TTC549 (cell line): Measurements from ENCODE around the gene S100A7.
A peak's percentile ranks its signal among the peaks of the same experiment; 100 is the strongest.

Experiments used
- FAIRE-seq: peaks from 2 replicates; lab custom pipeline; 2012; peaks lifted over from hg19 to GRCh38; lab: Jason Lieb, UNC

The S100A7 gene

DNA sequence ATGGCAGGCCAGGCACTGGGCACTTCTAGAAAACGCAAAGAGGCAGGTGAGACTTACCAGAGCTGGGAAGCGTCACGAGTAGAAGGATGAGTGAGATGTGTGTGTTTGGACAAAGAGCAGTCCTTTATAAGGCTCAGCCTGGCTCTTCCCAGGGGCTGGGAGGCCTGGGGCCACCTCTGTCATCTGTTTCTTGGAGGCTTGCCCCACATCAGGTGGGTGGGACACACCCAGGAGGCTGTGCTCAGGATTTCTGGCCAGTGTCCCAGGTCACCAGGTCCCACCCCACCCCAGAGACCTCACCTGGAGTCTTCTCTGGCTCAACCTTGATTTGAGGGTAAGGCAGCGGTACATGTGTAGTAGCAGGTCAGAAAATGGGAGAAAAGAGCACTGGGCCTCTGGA lies at the start of gene S100A7:
TSS of gene S100A7 (minus strand) at position 101 of the 400 bp plus-strand sequence. CDS start 1,638 bp downstream, outside the sequence.
- no peak for FAIRE-seq

DNA sequence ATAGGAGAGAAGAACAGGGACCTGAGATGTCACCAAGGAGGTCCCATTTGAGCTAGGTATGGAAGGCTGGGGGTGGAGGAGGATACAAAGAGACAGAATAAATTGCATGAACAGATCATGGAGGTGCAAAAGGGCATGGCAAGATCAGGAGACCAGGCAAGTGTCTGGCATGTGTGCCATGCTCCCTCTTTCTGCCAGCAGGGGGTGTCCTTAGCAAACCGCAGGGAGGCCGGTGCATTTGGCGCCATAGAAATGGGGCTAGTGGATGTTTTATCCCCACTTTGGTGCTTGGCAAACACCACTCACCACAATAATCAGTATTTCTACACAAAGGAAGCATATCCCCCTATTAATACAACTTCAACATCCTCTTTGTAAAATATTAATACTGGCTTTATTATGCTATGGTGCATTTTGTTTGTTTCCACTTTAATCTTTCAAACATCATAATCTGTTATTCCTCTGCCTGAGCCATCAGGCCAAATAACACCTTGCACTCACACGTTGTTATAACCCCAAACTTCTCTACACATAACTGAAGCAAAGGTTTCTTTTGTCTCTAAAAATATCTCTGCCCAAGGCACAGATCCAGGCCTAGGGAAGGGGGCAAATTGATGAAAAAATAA lies 49.4 kb upstream of the S100A7 start:
- FAIRE-seq = peak; percentile 69

DNA sequence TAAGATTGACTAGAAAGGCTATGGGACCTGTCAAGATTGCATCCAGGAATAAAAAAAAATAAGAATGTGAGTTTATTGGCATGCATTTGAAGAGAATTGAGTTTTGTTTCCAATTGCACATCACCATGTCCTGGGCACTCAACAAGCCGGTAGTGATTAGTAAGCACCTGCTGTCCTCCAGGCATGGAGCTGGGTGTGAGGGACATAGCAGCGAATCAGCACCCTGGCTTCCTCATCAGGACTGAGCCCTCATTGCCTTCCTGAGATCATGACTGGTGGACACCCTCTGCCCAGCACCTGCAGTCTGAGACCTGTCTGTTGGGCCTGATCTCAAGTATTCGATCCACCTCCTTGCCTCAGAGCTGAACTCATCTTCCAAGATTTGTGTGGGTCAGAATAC lies 48.6 kb upstream of the S100A7 start:
- no peak for FAIRE-seq

DNA sequence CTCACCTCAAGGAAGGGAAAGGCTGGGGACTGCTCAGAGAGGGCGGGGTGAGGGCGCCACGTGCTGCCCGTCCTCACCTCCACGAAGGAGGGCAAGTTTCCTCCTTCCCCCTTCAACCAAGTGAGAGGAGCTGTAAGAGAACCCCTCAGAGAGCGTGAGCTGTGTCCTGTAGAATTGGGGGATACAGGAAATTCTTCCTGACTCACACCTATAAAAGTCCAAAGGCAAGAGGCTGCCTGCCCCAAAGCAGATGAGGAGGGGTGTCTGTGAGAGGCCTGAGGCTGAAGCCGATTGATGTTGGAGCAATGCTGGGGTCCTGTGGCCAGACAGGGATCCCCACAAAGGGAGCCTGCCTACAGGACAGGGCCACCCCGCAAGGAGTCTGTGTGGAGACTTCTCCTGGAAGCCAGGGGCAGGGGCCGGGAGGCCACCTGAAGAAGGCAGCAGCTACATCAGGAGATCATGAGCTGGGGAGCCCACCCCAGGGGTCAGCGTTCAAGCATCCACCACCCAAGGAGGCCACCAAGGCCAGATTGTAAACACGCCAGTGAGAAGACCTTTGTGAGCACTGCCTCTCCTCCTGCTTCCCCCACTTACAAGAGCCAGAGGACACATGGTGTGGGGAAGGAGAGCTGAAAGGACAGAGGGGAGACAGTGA lies 47.6 kb upstream of the S100A7 start:
- FAIRE-seq = no peak

DNA sequence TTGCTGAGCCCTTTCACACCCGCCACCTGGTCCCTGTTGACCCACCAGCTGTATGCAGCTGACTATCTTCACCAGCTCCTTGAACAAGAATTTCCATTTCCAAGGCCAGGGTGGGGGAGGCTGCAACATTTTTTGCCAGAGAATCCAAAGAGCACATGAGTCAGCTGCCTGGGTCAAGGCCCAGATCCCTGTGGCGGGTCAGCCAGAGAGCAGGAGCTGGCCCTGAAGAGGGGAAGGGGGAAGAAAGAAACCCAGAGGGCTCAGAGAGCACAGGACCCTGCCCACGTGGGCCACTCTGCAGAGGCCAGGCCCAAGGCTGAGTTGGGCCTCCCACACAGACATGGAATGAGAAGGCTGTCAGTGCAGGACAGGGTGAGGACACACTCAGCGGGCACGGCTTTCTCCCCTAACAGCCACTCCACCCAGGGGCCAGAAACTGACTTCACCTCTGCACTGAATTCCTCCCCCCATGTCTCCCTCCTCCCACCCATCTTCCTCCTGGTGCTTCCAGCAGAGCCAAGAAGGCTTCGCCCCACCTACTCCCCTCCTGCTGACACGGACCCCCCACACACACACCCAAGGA lies 46.5 kb upstream of the S100A7 start:
- no peak for FAIRE-seq

DNA sequence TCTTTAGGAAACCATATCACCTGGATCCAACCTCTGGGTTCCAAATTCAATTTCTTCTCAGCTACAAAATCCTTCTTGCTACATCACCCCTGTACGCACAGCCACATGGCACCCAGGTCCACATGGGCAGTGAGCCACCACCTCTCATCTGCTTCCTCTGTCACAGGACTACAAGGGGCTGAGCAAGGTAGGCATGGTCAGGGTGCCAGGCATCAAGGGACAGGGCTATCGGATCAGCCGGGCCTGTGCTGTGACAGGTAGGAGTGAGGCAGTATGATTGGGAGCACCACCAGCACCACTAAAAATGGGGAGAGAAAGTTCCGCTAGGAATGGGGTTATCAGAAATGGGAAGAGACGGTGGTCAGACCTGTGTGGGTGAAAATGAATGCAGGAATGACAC lies 45.9 kb upstream of the S100A7 start:
- FAIRE-seq = no peak

DNA sequence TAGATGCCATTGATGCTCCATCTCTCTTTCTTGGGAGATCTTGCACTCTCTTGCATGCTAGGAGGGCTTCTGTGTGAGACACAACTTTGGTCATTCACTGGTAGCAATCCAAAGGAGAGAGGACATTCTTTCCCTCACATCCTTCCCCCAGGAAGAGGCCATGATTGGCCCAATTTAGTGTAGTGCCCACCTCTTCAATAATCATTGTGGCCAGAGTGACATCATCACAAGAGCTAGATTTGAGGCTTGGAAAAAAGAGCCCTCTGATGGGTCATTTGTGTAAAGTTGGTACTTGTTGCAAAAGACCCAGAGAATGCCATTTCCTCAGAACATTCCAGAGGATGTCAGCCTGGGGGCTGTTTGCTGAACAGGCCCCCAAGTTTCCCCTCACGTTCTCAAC lies 45.1 kb upstream of the S100A7 start:
- no peak for FAIRE-seq

DNA sequence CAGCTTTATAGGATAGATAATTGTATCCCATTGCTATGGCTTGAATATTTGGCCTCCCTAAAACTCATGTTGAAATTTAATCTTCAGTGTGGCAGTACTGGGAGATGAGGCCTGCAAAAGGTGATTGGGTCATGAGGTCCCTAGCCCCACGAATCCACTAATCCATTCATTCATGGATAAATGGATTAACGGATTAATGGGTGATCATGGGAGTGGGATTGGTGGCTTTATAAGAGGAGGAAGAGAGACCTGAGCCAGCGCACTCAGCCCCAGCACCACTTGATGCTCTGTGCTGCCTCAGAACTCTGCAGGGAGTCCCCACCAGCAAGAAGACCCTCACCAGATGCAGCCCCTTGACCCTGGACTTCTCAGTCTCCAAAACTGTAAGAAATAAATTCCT lies 43.3 kb upstream of the S100A7 start:
- no peak for FAIRE-seq

DNA sequence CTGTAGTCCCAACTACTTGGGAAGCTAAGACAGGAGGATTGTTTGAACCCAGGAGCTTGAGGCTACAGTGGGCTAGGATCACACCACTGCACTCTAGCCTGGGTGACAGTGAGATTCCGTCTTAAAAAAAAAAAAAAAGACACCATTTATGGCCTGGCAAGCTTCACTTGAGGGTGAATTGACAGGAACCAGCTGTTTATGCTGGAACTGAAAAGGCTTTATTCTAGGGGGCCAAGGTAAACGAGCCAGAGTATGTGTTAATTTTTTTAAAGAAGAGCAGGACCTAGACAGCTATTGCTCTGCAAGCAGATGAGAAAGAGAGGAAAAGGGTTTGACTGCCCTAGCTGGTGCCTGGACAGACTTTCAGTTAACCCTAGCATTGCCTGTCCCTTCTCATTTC lies 38.3 kb upstream of the S100A7 start:
- FAIRE-seq = no peak

DNA sequence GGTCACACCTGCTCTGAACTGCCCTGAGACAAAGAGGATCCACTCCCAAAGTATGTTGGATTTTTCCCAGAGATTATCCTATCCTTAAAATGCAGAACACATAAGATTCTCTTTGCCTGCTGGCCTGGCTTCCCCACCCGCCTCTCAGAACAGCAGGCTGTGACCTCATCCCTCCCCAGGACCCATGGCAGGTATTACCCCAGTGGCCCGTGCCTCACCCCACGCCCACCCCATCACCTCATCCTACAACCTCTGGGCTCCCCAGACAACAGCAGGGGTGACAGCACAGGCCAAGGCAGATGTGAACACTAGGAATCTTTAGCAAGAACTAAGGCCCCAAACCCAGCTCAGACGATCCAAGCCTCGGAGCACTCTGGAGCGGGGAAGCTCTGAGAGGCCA lies 35.1 kb upstream of the S100A7 start:
- FAIRE-seq = no peak

DNA sequence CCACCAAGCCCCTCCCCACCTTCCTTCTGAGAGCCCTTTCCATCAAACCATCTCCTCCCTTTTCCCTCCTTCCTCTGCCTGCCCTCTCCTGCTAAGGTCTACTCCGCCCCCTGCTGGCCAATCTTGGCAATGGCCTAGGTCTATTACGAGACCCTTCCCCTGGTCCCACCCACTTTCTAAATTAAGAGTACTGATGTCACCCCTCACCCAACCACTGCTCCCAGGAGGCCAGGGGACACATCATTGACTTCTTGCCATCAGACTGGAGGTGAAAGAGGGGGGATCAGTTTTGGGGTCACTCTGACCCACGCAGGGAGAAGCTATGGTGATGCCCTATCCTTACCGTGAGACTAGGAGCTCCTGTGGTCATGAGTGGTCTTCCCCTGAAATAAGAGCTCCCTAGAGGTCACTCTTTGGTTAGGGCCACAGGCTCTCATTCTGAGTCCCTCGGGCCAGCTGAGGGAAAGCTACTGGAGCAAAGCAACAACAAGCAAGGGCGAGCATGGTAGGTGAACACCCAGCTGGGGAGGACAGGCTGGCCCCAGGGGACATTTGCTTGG lies 34.6 kb upstream of the S100A7 start:
- FAIRE-seq = peak; percentile 43

DNA sequence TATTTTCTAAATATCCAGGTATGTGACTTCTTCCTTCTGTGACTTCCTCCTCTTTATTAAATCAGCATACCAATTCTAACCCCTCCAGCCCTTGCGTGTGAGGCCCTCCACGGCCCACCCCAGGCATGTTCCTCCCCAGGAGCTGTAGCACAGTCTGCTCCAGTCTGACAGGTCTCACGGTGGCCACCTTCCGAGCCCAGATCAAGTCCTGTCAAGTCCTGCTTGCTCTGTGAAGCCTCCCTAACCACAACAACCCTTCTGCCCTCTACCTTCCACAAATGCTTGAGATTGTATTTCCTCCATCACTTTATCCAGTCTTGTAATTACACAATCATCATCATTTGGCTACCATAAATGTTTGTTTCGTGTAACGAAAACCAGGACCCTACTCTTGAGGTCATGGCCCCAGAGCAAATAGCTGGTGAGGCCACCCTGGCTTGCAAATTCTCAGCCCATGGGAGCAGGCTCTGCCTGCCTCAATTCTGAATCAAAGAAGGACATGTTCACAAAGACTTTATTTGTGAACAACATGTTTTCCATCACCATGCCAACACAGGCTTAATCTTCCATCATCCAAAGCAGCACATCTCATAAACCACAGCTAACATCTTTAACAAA lies 33.0 kb upstream of the S100A7 start:
- FAIRE-seq = no peak

DNA sequence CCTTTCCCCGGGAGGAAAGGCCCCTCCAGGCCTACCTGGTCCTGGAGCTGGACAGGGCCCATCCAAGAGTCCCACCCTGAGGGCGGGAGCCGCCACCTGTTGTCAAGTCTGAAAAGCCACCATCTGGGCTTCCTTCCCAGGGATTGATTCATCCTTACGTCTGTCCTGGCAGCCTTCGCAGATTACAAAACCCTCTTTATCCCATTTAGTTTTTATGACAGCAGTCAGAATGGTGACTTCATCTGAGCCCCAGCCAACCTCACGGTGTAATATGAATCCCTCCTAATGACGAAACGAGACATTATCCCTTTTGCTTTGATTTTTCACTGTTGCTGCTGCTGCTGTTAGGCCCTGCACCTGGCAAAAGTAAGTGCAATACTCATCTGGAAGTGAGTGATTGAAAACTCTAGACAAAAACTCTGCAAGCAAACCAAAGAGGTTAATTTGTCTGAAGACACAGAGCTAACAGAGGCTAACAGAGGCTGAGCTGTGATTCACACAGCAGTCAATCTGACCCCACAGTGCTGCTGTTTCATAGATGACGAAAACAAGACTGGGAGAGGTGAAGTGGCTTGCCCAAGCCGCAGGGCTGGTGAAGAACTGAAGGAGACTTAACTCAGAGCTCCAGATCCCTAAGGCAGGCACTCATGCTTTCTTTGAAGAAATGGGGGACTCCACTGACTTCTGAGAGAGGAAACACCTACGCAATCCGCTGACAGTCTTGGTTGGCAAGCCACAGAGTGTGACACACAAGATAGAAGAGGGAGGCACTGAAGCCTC lies 30.0 kb upstream of the S100A7 start:
- FAIRE-seq = no peak

DNA sequence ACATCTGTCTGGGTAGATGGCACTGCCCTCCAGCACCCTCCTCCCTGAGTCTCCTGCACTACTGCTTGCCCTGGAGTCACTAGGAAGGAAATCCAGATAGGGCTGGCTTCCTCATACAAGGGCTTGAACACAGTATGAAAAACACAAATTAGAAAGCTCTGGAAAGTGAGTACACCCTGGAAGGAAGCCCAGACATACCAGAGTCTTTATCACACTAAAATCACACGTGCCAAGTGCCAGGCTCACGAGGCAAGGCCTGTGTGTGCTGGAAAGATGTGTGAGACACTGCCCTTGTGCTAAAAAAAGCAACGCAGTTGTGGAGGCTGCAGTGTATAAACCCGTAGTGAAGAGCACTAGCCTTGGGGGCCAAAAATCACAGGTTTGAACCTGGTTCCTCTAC lies 28.3 kb upstream of the S100A7 start:
- no peak for FAIRE-seq

DNA sequence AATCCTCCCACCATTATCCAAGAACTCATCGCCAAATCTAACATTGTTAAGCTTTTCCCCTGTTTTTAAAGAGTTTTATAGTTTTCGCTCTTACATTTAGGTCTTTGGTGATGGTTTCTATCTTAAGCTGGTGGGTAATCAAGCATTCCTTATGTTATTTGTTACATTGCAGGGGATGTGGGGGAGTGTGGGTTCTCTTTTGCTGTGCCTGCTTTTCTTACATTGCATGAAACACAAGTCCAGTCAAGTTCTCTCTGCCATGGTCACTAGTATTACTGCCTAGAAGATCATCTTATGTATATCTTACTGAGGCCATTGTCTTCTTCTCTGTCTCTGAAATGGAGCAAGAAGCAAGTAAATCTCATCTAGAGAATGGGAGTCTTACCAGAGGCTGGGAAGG lies 27.3 kb upstream of the S100A7 start:
- no peak for FAIRE-seq

DNA sequence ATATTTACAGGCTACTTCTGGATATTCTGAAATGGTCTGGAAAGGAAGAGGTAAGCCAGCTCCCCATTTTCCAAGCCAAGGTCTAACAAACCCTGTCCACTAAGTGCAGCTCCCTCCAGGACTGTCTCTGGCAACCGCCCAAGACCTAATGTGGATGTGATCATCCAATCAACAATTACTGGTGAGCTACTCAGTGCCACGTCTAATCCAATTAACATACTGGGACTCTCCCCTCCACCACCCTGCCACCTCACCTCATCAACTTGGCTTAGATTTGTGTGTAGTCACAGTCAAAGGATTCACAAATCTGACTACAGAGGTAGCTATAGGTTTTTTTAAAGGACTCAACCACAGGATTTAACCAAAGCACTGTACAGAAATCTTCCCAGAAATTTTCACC lies 25.4 kb upstream of the S100A7 start:
- FAIRE-seq = no peak

DNA sequence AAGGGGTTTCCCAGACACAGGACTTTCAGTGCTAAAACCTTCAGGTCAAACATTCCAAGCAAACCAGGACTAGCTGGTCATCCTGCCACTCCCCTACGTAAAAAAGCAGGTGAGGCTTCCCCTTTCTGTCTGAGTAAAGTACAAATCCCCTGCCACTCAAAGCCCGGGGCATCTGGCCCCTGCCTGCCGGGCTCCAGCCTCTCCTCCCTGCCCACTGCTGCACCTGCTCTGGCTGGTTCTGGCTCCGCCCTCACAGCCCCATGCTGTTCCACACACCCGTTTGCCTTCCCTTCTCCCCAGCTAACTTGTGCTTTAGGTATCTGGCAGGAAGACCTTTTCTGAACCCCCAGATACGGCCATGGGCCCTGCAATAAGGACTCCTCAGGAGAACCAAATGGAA lies 23.3 kb upstream of the S100A7 start:
- FAIRE-seq = no peak

DNA sequence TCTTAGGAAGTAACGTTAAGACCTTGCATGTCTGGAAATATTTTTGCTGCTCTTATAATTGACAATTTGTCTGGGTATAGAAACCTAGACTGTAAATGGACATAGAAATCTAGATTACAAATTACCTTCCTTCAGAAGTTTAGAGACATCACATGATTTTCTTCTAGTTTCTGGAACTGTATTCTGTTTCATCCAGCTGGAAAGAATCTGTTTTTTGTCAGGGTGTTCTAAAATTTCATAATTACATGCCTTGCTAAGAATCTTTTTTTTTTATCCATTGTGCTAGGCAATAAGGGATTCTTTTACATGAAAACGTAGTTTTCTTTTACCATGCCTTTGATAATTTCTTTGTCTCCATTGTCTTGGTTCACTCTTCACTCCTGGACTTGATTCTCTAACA lies 20.7 kb upstream of the S100A7 start:
- peak; percentile 20 for FAIRE-seq

DNA sequence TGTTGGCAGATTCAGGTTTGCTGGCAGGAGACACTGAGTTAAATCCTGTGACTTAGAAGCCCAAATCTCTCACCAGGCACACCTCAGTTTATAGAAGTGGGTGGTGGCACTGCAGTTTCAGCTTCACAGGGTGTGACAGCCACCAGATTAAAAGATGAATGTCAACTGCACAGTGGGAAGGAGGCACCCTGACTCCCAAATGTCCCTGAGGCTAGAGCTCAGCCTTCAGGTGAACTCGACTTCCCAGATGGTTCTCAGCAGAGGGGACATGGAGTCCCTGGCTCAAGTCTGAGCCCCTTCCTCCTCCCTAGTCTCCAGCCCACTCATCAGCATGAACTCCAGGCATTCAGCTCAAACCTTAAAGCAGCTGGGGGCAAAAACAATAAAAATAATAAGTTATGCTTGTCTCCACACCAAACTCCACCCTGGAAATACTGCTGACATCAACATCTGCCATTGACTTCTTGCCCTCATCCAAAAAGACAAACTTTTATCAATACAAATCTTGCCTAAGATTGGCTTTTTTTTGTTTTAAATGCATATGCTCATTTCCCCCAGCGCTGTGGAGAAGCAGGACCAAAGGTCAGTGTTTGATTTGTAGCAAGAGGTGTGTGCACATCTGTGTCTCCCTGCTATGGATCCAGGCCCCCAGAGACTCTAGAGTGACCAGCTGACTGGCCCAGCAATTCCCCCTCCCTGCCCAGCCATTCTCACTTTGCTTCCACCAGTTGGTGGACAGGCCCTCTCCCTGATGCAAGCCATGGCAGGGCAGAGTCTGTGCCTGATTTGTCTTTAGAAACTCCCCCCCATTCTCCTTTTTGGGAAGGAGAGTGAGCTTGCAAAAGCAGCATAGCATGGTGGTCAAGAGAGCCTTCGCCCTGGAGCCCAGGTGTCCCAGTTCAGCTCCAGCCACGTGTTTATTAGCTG lies 18.5 kb upstream of the S100A7 start:
- no peak for FAIRE-seq

DNA sequence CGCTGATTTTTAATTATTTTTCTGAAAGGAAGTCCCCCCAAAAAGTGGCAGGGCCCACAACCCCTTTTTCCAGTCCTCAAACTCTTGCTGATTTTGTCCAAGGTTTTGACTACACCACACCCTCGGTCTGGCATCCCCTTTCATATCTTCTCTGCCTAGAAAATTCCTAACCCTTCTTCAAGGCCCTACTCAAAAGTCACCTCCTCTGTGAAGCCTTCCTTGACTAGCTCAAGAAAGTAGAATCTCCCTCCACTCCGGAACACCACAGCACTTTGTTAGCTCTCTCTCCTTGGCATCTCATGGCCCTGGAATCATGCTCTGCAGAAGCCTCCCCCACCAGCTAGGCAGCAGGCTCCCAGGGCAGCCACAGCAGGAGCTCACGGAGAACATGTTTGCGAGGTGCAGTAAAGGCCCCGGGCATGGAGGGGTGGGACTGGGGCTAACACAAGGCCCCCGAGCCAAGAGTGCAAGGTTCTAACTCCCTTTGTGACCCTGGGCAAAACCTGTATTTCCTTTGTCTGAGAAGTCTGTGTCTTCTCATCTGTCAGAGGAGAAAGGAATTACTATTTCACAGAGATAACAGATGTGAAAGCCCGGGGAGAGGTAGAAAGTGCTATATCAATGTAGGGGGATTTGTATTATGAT lies 17.7 kb upstream of the S100A7 start:
- no peak for FAIRE-seq
